Activated CD4-positive, CD25-positive, alpha-beta regulatory T cell treated with anti-CD3 and anti-CD28 coated beads, Interleukin-2, amount 50 U/mL, for 72 hours (primary cell): Measurements from ENCODE around the gene RASGRP2.
A peak's percentile ranks its signal among the peaks of the same experiment; 100 is the strongest.

Source experiments
- DNase-seq: peaks from one replicate; pipeline ENCODE4 v3.0.0; 2021

Gene RASGRP2

DNA sequence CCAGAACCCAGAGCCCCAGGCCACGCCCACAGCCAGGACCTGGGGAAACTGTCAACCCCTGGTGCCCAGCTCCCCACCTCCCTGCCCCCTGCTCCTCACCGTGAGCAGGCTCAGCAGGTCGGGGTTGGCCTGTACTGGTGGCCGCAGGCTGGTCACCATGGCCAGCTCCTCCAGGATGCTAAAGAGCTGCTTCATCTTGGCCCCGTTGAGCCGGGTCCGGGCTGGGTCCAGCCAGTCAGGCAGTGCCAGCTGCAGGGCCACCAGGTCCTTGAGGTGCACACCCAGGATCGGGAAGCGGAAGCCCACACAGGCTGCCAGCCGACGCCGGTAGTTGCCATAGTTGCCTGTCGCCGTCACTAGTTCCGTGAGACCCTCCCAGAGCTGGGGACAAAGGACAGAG is 7.3 kb downstream of the RASGRP2 start:
- DNase-seq, result no peak

DNA sequence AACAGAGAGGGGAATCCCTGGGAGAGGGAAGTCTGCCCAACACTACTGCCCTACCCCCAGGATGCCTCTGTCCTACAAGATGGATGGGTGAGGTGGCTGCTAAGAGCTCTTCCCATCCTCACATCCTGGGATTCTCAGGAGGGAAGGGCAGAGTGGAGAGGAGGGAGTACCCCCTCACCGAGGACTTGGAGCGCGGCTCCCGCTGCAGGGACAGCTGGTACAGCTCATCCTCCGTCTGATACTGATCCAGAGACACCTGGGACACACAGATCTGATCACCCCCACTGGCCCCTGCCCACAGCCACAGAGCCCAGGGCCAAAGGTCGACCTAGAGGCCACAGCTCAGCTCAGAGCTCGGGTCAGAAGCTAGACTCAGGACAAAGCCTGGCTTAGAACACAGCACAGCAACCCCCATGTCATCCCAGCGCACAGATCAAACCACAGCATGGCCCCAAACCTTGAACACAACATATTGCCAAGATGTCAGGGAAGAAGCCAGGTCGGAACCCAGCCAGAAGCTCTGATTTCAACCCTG is 8.2 kb downstream of the RASGRP2 start:
- DNase-seq, result no peak

DNA sequence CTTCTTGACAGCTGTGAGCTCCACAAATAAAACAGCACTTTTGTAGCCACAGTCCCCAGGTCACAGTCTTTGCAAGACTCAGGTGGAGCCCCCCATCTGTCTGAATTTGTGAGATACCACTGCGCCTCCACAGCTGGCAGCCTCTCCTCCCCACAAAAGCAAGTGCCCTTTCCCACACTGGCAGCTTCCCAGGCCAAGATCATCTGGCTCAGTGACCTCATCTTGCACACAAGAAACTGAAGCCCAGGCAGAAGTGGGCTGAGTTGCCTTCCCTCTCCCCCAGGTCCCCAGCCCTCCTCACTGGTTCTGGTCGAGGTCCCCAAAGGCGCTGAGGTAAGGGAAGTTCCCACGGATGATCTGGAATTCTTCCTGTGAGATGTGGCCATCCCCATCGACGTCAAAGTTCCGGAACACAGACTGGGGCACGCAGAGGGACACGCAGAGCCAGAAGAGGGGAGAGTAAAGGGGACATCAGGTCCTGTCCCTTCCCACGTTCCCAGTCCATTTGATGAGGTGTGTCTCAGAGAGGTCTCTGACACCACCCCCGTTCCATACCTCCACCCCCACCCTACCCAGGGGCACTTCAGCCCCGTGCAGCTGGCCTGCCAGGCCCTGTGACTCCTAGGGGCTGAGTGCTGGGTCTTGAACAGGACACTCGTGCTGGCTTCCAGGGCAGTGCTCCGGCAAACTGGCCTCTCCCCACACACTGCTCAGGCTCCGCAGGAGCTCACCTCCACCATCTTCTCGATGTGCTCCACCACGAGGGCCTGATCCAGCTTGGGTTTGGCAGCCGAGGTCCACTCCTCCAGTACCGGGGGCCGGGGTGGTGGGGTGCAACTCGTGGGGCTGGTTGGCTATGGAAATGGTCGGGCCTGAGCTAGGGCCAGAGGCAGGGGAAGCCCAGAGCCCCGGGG is 8.9 kb downstream of the RASGRP2 start:
- DNase-seq, result no peak

DNA sequence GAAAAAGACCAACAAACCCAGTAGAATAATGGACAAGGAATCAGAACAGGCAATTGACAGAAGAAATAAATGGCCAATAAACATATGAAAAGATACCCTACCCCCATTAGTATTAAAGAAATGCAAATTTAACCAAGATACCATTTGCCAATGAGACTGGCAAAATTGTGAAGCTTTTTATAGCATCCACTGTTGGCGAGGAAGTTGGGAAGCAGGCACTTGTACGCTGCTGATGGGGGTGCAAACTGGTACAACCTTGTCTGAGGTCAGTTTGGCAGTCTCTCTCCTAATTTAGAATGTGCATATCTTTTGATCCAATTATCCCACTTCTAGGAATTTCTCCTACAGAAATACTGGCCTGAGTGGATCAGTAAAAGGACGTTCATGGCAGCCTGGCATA is 12.3 kb downstream of the RASGRP2 start:
- no peak for DNase-seq

GRCh38 chr11:64729851-64730382 is 14.0 kb downstream of the RASGRP2 start:
- DNase-seq, result no peak

GRCh38 chr11:64728757-64729365 is 15.1 kb downstream of the RASGRP2 start:
- DNase-seq, result no peak

- DNase-seq, result no peak
Measured at GRCh38 chr11:64726867-64727530, 16.9 kb downstream of the RASGRP2 start.

DNA sequence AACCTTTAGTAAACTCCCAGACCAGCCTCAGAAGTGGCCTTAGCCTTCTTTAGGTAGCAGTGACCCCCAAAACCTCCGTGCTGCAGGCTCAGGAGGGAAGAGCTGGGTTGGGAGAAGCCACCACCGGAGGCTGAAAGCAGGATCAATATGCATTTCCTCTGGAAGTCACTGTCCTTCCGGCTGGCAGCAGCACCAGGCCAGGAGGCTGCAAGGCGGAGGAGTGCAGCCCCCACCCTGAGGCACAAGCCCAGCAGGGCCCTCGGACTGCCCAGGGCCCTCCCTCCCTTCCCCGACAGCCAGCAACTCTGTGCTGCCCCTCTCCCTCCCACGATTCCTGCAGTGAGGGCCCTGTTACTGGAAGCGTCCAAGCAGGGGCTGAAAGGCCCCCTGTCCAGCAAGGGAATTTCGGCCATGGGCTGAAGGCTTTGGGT is 17.7 kb downstream of the RASGRP2 start:
- DNase-seq, result no peak

DNA sequence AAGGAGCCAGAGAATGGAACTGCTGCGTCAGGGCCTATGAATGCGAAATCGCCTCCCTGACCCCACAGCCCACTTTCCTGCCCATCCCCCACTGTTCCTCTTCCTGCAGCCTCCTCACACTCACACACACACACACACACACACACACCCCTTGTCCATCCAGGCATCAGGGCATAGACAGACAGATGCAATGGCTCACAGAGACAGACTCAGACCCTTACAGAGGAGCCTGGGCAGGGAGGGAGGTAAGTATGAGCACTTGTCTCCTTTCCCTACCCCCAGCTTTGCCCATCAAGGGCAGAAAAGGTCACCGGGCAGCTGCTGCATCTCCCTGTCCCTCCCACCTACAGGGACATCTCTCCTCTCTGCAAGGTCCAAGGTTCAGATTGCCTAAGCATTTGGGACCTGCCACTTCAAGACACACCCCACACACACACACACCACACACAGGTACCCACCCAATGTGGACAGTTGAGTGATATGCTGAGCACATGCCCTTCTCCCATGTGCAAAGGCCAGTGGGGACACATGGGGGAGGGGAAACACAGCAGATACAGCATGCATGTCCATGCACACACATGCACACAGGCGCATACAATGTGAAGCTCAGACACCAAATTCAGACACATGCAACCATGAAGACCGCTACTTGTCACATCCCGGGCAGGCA is 18.9 kb downstream of the RASGRP2 start:
- no peak for DNase-seq

GRCh38 chr11:64723907-64724862 is 19.8 kb downstream of the RASGRP2 start:
- DNase-seq, result no peak

DNA sequence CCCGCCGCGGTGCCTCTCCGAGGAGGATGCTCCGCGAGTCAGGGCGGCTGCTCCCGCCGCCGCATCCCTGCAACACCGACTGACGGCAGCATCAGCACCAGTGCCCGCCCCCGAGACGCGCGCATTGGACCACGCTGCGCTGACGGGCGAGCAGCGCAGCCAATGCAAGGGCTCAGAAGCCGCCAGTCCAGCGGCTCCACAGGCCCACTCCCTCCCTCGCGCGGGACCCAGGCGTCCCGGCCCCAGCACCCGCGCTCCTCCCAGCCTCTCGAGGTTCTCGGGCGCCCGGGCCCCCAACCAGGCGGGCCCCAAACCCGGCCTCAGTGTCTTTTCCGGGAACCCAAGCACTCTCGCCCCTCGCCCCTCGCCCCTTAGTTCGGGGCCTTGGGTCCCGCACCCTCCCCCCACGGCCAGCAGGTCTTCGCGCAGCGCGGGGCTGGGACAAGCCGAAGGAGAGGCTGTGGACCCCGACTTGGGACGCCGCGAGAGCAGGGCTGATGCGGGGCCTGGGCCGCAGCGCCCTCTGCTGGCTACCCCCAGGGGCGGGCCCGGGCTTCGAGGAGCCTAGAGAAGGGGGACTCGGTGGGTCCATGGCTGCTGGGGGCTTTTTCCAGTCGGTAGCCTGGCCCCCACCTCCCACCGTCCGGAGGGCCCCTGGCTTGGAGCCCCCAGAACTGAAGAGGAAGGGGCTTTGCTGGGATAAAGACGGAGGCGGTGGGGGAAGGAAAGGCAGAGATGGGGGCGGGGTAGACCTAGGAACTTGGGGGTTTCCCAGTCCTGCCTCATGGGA is 20.6 kb downstream of the RASGRP2 start, which contains the start of gene NRXN2:
Gene NRXN2 (minus strand): TSS at position 81 of the 790 bp plus-strand sequence. CDS start 9,498 bp downstream, outside the sequence.
- DNase-seq, result peak; percentile 87

DNA sequence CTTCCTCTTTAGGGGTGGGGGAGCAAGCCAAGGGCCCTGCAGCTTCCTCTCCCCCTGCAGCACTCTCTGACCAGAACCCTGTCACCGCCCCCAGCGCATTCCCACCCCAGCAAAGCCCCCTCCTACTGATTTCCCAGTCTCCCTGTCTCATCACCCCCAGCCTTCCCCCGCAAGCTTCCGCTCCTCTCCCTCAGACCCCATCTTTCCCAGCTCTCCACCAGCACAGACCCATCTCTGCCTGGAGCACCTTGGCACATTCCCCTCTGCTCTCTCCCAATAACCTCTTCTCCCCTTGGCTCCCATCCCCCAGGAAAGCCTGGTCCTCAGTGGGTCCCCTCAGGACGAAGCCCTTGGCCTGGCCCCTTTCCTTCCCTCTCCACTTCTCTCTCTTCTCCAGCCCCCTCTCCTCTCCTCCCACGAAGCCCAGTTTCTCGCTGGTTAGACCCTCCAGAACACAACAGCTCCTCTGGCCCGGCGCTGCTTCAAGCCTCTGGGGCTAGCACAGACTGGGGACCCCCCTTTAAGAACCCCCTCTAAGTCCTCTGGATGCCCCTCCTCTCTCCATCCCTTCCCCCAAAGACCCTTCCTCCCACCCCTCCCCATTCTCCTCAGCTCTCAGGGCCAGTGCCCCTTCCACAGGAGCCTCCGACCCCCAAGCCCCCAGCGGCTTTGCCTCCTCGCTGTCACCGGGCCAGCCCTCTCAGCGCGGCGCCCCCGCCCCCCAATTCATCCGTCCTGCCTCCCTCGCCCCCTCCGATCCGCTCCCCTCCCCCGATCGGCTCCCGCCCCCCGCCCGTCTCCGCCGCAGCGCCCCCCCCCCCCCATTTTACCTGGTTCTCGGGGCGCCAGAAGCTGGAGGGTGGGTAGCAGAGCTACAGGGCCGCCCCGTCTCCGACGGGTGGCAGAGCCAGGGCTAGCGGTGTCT is 21.5 kb downstream of the RASGRP2 start:
- no peak for DNase-seq

DNA sequence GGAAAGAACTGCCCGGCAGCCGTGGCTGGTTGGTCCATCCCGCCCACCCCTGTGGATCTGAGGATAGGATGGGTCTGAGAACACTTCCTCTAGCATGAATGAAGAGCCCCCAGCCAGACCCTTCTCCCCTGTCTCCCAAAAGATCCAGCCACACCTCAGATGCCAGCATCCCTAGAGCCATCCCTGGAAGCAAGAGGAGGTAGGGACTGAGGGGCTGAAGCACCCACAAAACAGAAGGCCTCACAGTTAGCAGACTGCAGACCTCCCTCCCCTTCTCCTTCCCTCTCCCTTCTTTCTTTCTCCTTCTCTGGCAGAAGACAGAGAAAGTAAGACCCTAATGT is 22.6 kb downstream of the RASGRP2 start:
- no peak for DNase-seq

GRCh38 chr11:64720640-64721358 is 23.1 kb downstream of the RASGRP2 start:
- no peak for DNase-seq

- no peak for DNase-seq
Measured at GRCh38 chr11:64720167-64720566, 23.8 kb downstream of the RASGRP2 start.

- no peak for DNase-seq
Measured at GRCh38 chr11:64719406-64719805, 24.5 kb downstream of the RASGRP2 start.

DNA sequence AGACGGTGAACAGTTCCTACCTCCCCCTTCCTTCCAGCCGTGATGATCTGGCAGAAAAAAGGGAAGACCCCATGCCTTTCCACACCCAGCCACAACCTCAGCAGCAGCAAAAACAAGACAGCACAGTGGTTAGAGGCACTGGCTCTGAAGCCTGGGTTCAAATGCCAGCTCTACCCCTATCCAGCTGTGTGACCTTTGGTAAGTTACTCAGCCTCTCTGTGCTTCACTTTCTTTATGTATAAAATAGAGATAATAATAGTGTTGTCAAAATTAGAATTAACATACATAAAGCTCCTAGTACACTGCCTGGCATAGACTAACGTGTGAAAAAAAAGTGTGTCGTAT is 25.2 kb downstream of the RASGRP2 start:
- no peak for DNase-seq

GRCh38 chr11:64718084-64718779 is 25.7 kb downstream of the RASGRP2 start:
- no peak for DNase-seq
